Activated naive CD8-positive, alpha-beta T cell treated with anti-CD3 and anti-CD28 coated beads, Interleukin-2, amount 50 U/mL, for 16 hours (primary cell): ENCODE results near the gene MAPK1IP1L.

Experiments used
- DNase-seq: peaks from one replicate; pipeline ENCODE4 v3.0.0-alpha.2; 2020; ENCODE audit warnings: low read depth, low spot score

Gene MAPK1IP1L

GRCh38 chr14:55097881-55098560, 46.6 kb downstream of the MAPK1IP1L start:
- no peak for DNase-seq

- no peak for DNase-seq
Measured at GRCh38 chr14:55098561-55098898, 47.1 kb downstream of the MAPK1IP1L start.

GRCh38 chr14:55099756-55100155, 48.3 kb downstream of the MAPK1IP1L start:
- no peak for DNase-seq

- no peak for DNase-seq
Measured at GRCh38 chr14:55101698-55102097, 50.3 kb downstream of the MAPK1IP1L start.

GRCh38 chr14:55102141-55102621, 50.7 kb downstream of the MAPK1IP1L start:
- no peak for DNase-seq

GRCh38 chr14:55103005-55103640, 51.7 kb downstream of the MAPK1IP1L start:
- no peak for DNase-seq

- no peak for DNase-seq
Measured at GRCh38 chr14:55103971-55104954, 52.8 kb downstream of the MAPK1IP1L start.

GRCh38 chr14:55105991-55106390, 54.5 kb downstream of the MAPK1IP1L start:
- no peak for DNase-seq

GRCh38 chr14:55107766-55108554, 56.5 kb downstream of the MAPK1IP1L start:
- no peak for DNase-seq

GRCh38 chr14:55109836-55110235, 58.4 kb downstream of the MAPK1IP1L start:
- DNase-seq: no peak

GRCh38 chr14:55111122-55111708, 59.8 kb downstream of the MAPK1IP1L start:
- DNase-seq: no peak

- no peak for DNase-seq
Measured at GRCh38 chr14:55114720-55115119, 63.3 kb downstream of the MAPK1IP1L start.

GRCh38 chr14:55115460-55115859, 64.0 kb downstream of the MAPK1IP1L start:
- DNase-seq: no peak

- DNase-seq: no peak
Measured at GRCh38 chr14:55115861-55116245, 64.4 kb downstream of the MAPK1IP1L start.

- DNase-seq: no peak
Measured at GRCh38 chr14:55116246-55117030, 65.0 kb downstream of the MAPK1IP1L start.

- DNase-seq: no peak
Measured at GRCh38 chr14:55117803-55118441, 66.5 kb downstream of the MAPK1IP1L start.

GRCh38 chr14:55118761-55119160, 67.3 kb downstream of the MAPK1IP1L start:
- DNase-seq: no peak
